Measurements from ENCODE around the gene PDCD4.

GRCh38 chr10:110872145-110872983 is 636 bp downstream of the PDCD4 start:
- TF ChIP-seq POLR2AphosphoS5 (IDR thresholded peaks at IDR 0.05; ENCODE audit: low read depth, low read length) (no peak; the same call in 1 of the 2 replicates), CTCF (IDR thresholded peaks at IDR 0.05 in 2 of 3, conservative IDR thresholded peaks at IDR 0.05 in 1 of 3; ENCODE audit: borderline replicate concordance in 1 of 3, insufficient read depth in 1 of 3, low read depth in 2 of 3, low read length in 2 of 3) (peak in 1 of 3 experiments; percentile 35; a peak in 1 of 6 replicates), ZNF274 (IDR thresholded peaks at IDR 0.05; ENCODE audit: low read depth, low read length) (no peak), EZH2 (IDR thresholded peaks at IDR 0.05) (no peak), CEBPB (IDR thresholded peaks at IDR 0.05; ENCODE audit: low read depth) (peak; percentile 79; the same call in 1 of the 2 replicates), POLR2A (IDR thresholded peaks at IDR 0.05; ENCODE audit: borderline replicate concordance, extremely low read depth, insufficient read depth, insufficient read length) (no peak), ZFX (IDR thresholded peaks at IDR 0.05) (peak; percentile 69), MAX (IDR thresholded peaks at IDR 0.05) (peak; percentile 95), REST (IDR thresholded peaks at IDR 0.05; ENCODE audit: low read depth) (no peak)

All from HCT116 (cell line).